IMR-90 (cell line): ENCODE measurements around the gene PTK7. TPM values are rescaled to one million over a fixed set of nuclear protein-coding genes. Genes with fewer than 3 reads are reported as not detected.
A peak's percentile ranks its signal among the peaks of the same experiment; 100 is the strongest.

Experiments
- ATAC-seq: fragments of 200-7000 bp; cut with Tn5 transposase; 2 replicates; pipeline ENCODE4 v1.9.1; 2020; ENCODE audit warnings: low read depth, mild to moderate bottlenecking, moderate library complexity
- BruUV-seq: library from RNA; stranded (reverse); fragments of 400-500 nt; replicated peaks from 2 replicates; lab custom pipeline; 2021; lab: Mats Ljungman, UMichigan
- CTCF ChIA-PET: fragments of 300-600 bp; formaldehyde crosslinking; extraction: SDS; loops from one replicate; lab custom pipeline; 2021; ENCODE audit warnings: antibody characterized with exemption; lab: Yijun Ruan, JAX
- POLR2A ChIA-PET: fragments of 300-600 bp; sonication (Branson Sonifier 250); formaldehyde crosslinking; loops from one replicate; lab custom pipeline; 2022; ENCODE audit warnings: antibody characterized with exemption; ENCODE audit not compliant: unreplicated experiment; lab: Charles Lee
- DNase-seq: peaks from one replicate; pipeline ENCODE4 v3.0.0; 2013
- H2AFZ ChIP-seq: replicated peaks from 2 replicates; pipeline ENCODE3; 2013; ENCODE audit warnings: low read length, mild to moderate bottlenecking; ENCODE audit not compliant: poor library complexity
- H2AK5ac ChIP-seq: 2 replicates; pipeline ENCODE4 v1.6.1; 2013; ENCODE audit warnings: low read depth, low read length, inconsistent platforms
- H2AK9ac ChIP-seq: replicated peaks from 2 replicates; pipeline ENCODE3; 2013; ENCODE audit warnings: mild to moderate bottlenecking, low read depth, low read length, moderate library complexity; ENCODE audit not compliant: poor library complexity
- H2BK120ac ChIP-seq: 2 replicates; pipeline ENCODE4 v1.6.1; 2013; ENCODE audit warnings: low read depth, low read length, inconsistent platforms
- H2BK15ac ChIP-seq: 3 replicates; pipeline ENCODE4 v1.6.1; 2013; ENCODE audit warnings: low read depth, low read length, inconsistent platforms
- H2BK20ac ChIP-seq: 2 replicates; pipeline ENCODE4 v1.6.1; 2013; ENCODE audit warnings: low read depth, mild to moderate bottlenecking, inconsistent platforms, low read length, moderate library complexity
- H2BK5ac ChIP-seq: 2 replicates; pipeline ENCODE4 v1.6.1; 2013; ENCODE audit warnings: mild to moderate bottlenecking, low read depth, low read length, inconsistent platforms; ENCODE audit not compliant: poor library complexity, severe bottlenecking
- H3K14ac ChIP-seq: replicated peaks from 2 replicates; pipeline ENCODE4 v1.6.1; 2013; ENCODE audit warnings: low read depth, low read length, inconsistent platforms
- H3K18ac ChIP-seq: 2 replicates; pipeline ENCODE4 v1.6.1; 2013; ENCODE audit warnings: low read depth, low read length, control low read depth
- H3K23ac ChIP-seq: 2 replicates; pipeline ENCODE4 v1.6.1; 2013; ENCODE audit warnings: low read depth, low read length, inconsistent platforms
- H3K27ac ChIP-seq: 2 replicates; pipeline ENCODE4 v1.5.1; 2013; ENCODE audit warnings: mild to moderate bottlenecking, control low read depth, low read length; ENCODE audit not compliant: insufficient read depth
- H3K27me3 ChIP-seq: 2 replicates; pipeline ENCODE4 v1.6.1; 2013; ENCODE audit warnings: low read length; ENCODE audit not compliant: control insufficient read depth, insufficient read depth
- H3K36me3 ChIP-seq: 2 replicates; pipeline ENCODE4 v1.6.1; 2013; ENCODE audit warnings: low read length, mixed read lengths; ENCODE audit not compliant: control insufficient read depth, insufficient read depth
- H3K4ac ChIP-seq: 2 replicates; pipeline ENCODE4 v1.6.1; 2013; ENCODE audit warnings: low read depth, low read length, inconsistent platforms
- H3K4me1 ChIP-seq: 2 replicates; pipeline ENCODE4 v1.6.1; 2013; ENCODE audit warnings: low read length, mixed read lengths; ENCODE audit not compliant: control insufficient read depth, insufficient read depth
- H3K4me2 ChIP-seq: 2 replicates; pipeline ENCODE4 v1.6.1; 2013; ENCODE audit warnings: low read depth, mild to moderate bottlenecking, control low read depth, low read length, moderate library complexity
- H3K4me3 ChIP-seq: 2 replicates; pipeline ENCODE4 v1.5.1; 2013; ENCODE audit warnings: low read depth, mild to moderate bottlenecking, control low read depth, low read length, moderate library complexity; ENCODE audit not compliant: insufficient read depth
- H3K56ac ChIP-seq: 2 replicates; pipeline ENCODE4 v1.6.1; 2013; ENCODE audit warnings: low read length, inconsistent platforms; ENCODE audit not compliant: insufficient read depth; ENCODE audit errors: extremely low read depth
- H3K79me1 ChIP-seq, 2 experiments: 2 replicates each; pipeline ENCODE4 v1.6.1; 2013; ENCODE audit warnings: low read length in 2 of 2, inconsistent platforms in 1 of 2, low read depth in 1 of 2
- H3K9ac ChIP-seq: 2 replicates; pipeline ENCODE4 v1.6.1; 2013; ENCODE audit warnings: low read depth, low read length, control low read depth
- H3K9me1 ChIP-seq: 2 replicates; pipeline ENCODE4 v1.6.1; 2013; ENCODE audit warnings: low read length, inconsistent platforms; ENCODE audit not compliant: insufficient read depth
- H3K9me3 ChIP-seq: 2 replicates; pipeline ENCODE4 v1.6.1; 2013; ENCODE audit warnings: low read length; ENCODE audit not compliant: control insufficient read depth, insufficient read depth
- H4K20me1 ChIP-seq: 2 replicates; pipeline ENCODE4 v1.6.1; 2013; ENCODE audit warnings: low read length, inconsistent platforms; ENCODE audit not compliant: insufficient read depth
- H4K5ac ChIP-seq: 2 replicates; pipeline ENCODE4 v1.6.1; 2013; ENCODE audit warnings: mild to moderate bottlenecking, low read depth, low read length, control low read depth
- H4K8ac ChIP-seq, 2 experiments: 2 replicates each; pipeline ENCODE4 v1.6.1; 2013; ENCODE audit warnings: low read depth in 2 of 2, low read length in 2 of 2, control low read depth in 1 of 2, inconsistent platforms in 1 of 2
- H4K91ac ChIP-seq: 2 replicates; pipeline ENCODE4 v1.6.1; 2013; ENCODE audit warnings: low read depth, low read length, inconsistent platforms; ENCODE audit not compliant: insufficient read depth
- CEBPB ChIP-seq: IDR thresholded peaks from 2 replicates; pipeline ENCODE4 v1.6.1; 2012; ENCODE audit warnings: low read depth, low read length, improper control_type of control experiment
- CTCF ChIP-seq: conservative IDR thresholded peaks from 2 replicates; pipeline ENCODE4 v1.5.1; 2012; ENCODE audit warnings: mild to moderate bottlenecking, low read depth, low read length, improper control_type of control experiment
- RAD21 ChIP-seq: IDR thresholded peaks from 2 replicates; pipeline ENCODE4 v1.6.1; 2012; ENCODE audit warnings: low read length, improper control_type of control experiment
- SMC3 ChIP-seq: fragments of 150-350 bp; IDR thresholded peaks from 2 replicates; pipeline ENCODE4 v1.6.1; 2016; ENCODE audit warnings: low read depth, mild to moderate bottlenecking, antibody characterized with exemption, low read length, moderate library complexity
- WGBS, 2 experiments: methylation state at CpG; one replicate each; pipeline versions ENCODE4 v1.1.5 to v1.1.7; 2013; ENCODE audit warnings: missing lambda C conversion rate in 2 of 2; ENCODE audit not compliant: insufficient read length in 1 of 2; ENCODE audit errors: extremely low coverage in 2 of 2; 5-methylcytosine and 5-hydroxymethylcytosine counted together
- dilution Hi-C: fragments of 300-500 bp; cut with HindIII; formaldehyde crosslinking; loops from one replicate; pipeline ENCODE4 v1.14.3; 2018; ENCODE audit warnings: low sequenced_read_pairs; ENCODE audit not compliant: unreplicated experiment
- in situ Hi-C: fragments of 300-500 bp; cut with MboI; formaldehyde crosslinking; loops from 3 replicates; pipeline ENCODE4 v1.14.3; 2019; ENCODE audit warnings: low sequenced_read_pairs, inconsistent platforms, mixed read lengths
- intact Hi-C: fragments of 100-400 bp; cut with micrococcal nuclease; formaldehyde crosslinking; loops from 2 replicates; pipeline ENCODE4 v1.10.0; 2022
- polyA plus RNA-seq, 3 experiments: library from polyadenylated mRNA; depleted of rRNA; stranded (reverse); fragments of >200 nt; gene quantifications; 2 replicates each; pipeline ENCODE4 v1.2.3, GENCODE V29; 2012; ENCODE audit warnings: low replicate concordance in 1 of 3
- total RNA-seq: library from RNA; depleted of rRNA; stranded (reverse); fragments of >200 nt; gene quantifications from 2 replicates; pipeline ENCODE4 v1.2.3, GENCODE V29; 2012

Gene PTK7
- total and polyA plus RNA-seq, 2 of the 4 experiments (the other 2 are of a cell fraction) = 47.1 to 142 TPM

DNA sequence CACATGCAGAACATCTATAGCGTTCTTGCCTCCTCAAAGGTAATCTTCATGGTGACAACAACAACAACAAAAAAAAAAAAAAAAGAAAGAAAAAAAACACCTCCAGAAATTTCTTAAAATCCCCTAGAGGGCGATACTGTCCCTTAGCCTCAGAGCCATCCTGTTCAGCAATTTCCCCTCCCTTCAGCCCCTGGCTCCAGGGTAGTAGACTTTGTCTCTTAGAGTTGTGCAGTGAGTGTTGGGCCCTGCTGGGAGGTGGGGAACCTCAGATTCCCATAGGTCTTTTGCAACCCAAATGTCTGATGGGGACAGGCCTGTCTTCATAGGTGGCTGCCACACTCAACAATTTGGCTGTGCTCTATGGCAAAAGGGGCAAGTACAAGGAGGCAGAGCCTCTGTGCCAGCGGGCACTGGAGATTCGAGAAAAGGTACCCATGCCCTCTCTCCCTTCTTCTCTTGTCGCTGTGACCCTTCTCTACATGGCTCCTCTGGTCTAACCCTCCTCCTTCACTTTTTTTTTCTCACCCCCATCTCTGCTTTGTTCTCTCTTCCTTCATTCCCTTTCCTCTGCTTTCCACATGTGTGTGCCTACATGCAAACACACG lies 6.0 kb upstream of the PTK7 start:
- peak overlapping the region; percentile 54 for H2AFZ ChIP-seq
- H3K56ac ChIP-seq = no peak overlapping the region
- H4K5ac ChIP-seq = peak overlapping the region; percentile 52; the same call in 1 of the 2 replicates
- CTCF ChIA-PET = interaction anchor here (0.7 kb wide), 1 partner anchor 59 kb away, joined by 3 read pairs; no protein-coding TSS in a partner anchor
- WGBS, 2 experiments = 75% methylated on average over 2 of the region's 6 CpGs; no CpG with 5 or more reads in 1 of the 2 experiments
- H3K18ac ChIP-seq = no peak overlapping the region
- intact Hi-C loops = loop anchor here (1.0 to 5.0 kb wide), 3 partner anchors 59 to 302 kb away; no protein-coding TSS in a partner anchor
- no peak overlapping the region for H3K23ac ChIP-seq
- H2BK5ac ChIP-seq = no peak overlapping the region
- H3K14ac ChIP-seq = no peak overlapping the region
- H2BK20ac ChIP-seq = no peak overlapping the region; the same call in 1 of the 2 replicates
- no peak overlapping the region; the same call in 1 of the 2 replicates for H4K91ac ChIP-seq
- BruUV-seq = no TSS peak
- peak overlapping the region; percentile 48; the same call in 1 of the 3 replicates for H2BK15ac ChIP-seq
- peak overlapping the region in 1 of 2 experiments; percentile 63; a peak in 1 of 4 replicates for H4K8ac ChIP-seq
- DNase-seq (peak; percentile 76), ATAC-seq (peak; percentile 89)
- H3K4ac ChIP-seq = peak overlapping the region; percentile 30; the same call in 1 of the 2 replicates
- in situ Hi-C loops = no loop called here
- POLR2A ChIA-PET = no interaction called here
- no peak overlapping the region for H3K4me2 ChIP-seq
- H3K4me3 ChIP-seq = no peak overlapping the region
- no peaks in the 10 kb centered on the region for H3K27me3 ChIP-seq
- H3K9me3 ChIP-seq = no peaks in the 10 kb centered on the region
- H3K27ac ChIP-seq = no peak overlapping the region
- peaks cover 12% of the 10 kb centered on the region for H3K4me1 ChIP-seq
- H2AK9ac ChIP-seq = peak overlapping the region; percentile 88
- peaks cover 0 to 3% of the 10 kb centered on the region in 2 experiments; a peak in 1 of 4 replicates for H3K79me1 ChIP-seq
- no peak overlapping the region for H2BK120ac ChIP-seq
- TF ChIP-seq CTCF = peak; percentile 87
- TF ChIP-seq SMC3 = peak; percentile 91
- peak; percentile 90 for TF ChIP-seq RAD21
- no peak for TF ChIP-seq CEBPB
- no peaks in the 10 kb centered on the region for H4K20me1 ChIP-seq
- peaks cover 13% of the 10 kb centered on the region for H3K9me1 ChIP-seq
- H3K36me3 ChIP-seq = peaks cover 19% of the 10 kb centered on the region
- H3K9ac ChIP-seq = peak overlapping the region; percentile 34; the same call in 1 of the 2 replicates
- H2AK5ac ChIP-seq = peak overlapping the region; percentile 70; the same call in 1 of the 2 replicates
- dilution Hi-C loops = no loop called here
